ENCODE measurements around the gene C16orf95.

C16orf95 gene

DNA sequence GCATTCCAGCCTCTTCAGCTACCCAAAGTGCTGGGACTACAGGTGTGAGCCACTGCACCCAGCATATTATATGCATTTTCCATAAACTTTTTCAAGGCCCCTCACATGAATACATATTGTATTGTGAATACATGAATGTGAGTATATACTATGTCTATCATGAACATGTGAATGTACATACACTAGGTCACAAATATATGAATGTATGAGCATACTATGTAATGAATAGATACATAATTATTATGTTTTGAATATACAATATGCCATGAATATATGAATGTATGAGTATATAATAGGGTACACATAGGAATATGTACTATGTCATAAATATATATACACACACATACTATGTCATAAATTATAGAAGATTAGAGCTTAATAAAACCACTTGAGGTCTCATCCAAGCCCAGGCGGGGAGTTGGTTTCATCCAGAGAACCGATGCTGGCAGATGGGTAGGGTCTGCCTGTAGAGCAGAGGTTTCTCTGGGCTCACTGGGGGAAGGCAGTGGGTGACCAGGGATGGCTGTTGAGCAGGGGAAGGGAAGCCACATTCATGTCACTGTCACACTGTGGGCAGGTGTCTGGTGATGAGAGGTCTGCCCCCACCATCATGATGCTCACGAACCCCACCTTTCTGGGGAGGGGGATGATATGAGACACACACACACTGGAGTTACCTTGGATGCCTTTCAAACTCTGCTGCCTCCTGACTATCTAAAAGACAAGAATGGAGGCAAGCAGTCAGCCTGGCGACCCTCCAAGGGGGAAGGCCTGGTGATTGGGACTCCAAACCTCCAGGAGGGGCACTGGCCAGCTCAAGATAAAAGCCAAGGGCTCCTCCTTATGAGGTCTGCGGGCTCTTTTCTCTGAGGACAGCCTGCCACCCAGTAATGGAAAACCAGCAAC, 7.3 kb downstream of the C16orf95 start:
- DNase-seq (ENCODE audit: extremely low spot score) = no peak
- CTCF ChIA-PET = no interaction called here
- POLR2A ChIA-PET = no interaction called here
- TF ChIP-seq BHLHE40 (IDR thresholded peaks at IDR 0.05; ENCODE audit: borderline replicate concordance) = no peak
- no peak for TF ChIP-seq TARDBP (IDR thresholded peaks at IDR 0.05)
- TF ChIP-seq, protein P1, sequence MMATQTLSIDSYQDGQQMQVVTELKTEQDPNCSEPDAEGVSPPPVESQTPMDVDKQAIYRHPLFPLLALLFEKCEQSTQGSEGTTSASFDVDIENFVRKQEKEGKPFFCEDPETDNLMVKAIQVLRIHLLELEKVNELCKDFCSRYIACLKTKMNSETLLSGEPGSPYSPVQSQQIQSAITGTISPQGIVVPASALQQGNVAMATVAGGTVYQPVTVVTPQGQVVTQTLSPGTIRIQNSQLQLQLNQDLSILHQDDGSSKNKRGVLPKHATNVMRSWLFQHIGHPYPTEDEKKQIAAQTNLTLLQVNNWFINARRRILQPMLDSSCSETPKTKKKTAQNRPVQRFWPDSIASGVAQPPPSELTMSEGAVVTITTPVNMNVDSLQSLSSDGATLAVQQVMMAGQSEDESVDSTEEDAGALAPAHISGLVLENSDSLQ (IDR thresholded peaks at IDR 0.05) = no peak
- no peak for TF ChIP-seq SUZ12 (IDR thresholded peaks at IDR 0.05)
- no peak for TF ChIP-seq FOXK2 (IDR thresholded peaks at IDR 0.05)
- no peak for TF ChIP-seq ELF4 (IDR thresholded peaks at IDR 0.05)
- TF ChIP-seq NFRKB (IDR thresholded peaks at IDR 0.05) = no peak

DNA sequence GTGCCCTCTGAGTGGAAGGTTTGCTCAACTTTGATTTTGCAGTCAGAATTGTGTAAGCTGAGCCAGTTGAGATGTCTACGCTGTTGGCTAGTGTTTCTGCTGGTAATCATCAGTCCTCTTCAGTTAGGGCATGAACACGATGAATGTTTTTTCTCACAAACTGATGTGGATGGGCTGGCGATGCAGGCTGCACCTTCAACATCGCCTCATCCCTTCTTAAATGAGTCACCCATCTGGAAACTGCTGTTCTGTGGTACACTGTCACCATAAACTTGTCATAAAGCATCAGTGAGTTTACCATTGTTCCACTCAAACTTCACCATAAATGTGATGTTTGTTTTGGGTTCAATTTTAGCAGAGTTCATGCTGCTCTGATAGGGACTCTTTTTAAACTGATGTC, 8.4 kb downstream of the C16orf95 start:
- CTCF ChIA-PET = no interaction called here
- no peak for DNase-seq (ENCODE audit: extremely low spot score)
- TF ChIP-seq FOXK2 (IDR thresholded peaks at IDR 0.05) (no peak), FOXA1 (IDR thresholded peaks at IDR 0.05) (no peak), FOXM1 (IDR thresholded peaks at IDR 0.05; ENCODE audit: borderline replicate concordance) (no peak), LEF1 (IDR thresholded peaks at IDR 0.05; ENCODE audit: borderline replicate concordance) (no peak), TARDBP (IDR thresholded peaks at IDR 0.05) (no peak), BHLHE40 (IDR thresholded peaks at IDR 0.05; ENCODE audit: borderline replicate concordance) (no peak)
- POLR2A ChIA-PET = no interaction called here

DNA sequence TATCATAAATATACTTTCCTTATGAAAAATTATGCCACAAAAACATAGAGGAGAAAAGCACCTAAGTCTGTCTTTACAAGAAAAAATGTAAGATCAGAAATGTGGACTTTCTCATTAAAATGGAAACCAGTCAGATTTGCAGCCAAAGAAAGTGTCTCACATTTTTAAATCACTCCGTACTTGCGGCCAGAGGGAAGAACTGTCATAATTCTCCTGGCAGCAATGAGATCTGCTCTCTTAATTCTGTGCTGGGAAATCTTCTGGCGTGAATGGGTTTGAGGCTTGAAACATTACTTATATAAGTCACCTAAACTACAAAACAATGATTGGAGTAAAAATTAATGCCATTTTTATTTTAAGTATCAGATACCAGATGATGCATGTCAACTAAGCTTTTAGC, 10.7 kb downstream of the C16orf95 start:
- no peak for TF ChIP-seq ARNT (IDR thresholded peaks at IDR 0.05)
- TF ChIP-seq L3MBTL2 (conservative IDR thresholded peaks at IDR 0.05) = no peak
- DNase-seq (ENCODE audit: extremely low spot score) = no peak
- ChIA-PET CTCF (no interaction called here), POLR2A (no interaction called here)

DNA sequence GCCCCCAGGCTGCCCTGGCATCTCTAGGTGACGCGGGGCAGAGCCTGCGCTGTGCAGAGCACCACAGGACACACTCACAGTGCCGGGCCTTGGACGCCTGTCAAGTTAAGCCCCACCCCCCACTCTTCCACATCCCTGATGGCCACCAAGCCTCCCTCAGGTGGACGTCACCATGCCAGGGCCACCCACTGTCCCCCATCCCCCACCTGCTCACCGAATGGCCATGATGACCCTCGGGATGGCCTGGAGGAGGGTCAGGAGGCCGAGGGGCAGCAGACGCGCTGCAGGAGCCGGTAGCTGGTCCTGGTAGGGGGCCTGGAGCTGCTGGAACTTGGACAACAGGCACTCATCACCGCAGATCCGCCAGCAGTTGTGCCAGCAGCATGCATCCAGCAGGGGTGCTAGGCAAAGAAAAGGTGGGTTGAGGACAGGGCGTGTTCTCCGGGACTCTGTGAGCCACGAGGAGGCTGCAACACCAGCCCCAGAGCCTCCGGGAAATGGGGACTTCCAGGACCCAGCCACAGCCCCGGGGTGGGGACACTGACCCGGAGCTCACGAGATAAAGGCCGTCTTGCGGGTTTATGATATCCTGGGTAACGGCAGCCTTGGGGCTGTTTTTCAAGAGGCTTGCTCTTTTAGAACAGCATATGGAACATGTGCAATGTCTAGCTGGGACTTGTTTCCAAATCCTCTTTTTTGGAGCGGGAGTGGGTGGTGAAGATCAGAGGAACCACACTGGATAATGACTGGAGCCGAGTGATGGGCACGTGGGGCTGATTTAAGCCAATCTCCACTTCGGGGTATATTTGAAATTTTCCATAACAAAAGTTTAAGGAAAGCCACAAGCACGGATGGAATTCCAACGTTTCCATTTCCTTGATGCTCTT, 11.4 kb downstream of the C16orf95 start:
- POLR2A ChIA-PET = no interaction called here
- CTCF ChIA-PET = no interaction called here
- DNase-seq (ENCODE audit: extremely low spot score) = peak; percentile 33
- TF ChIP-seq L3MBTL2 (conservative IDR thresholded peaks at IDR 0.05) (no peak), FOXA1 (IDR thresholded peaks at IDR 0.05) (no peak), ZNF384 (IDR thresholded peaks at IDR 0.05) (no peak), BHLHE40 (IDR thresholded peaks at IDR 0.05; ENCODE audit: borderline replicate concordance) (no peak), FOXK2 (IDR thresholded peaks at IDR 0.05) (no peak), ARNT (IDR thresholded peaks at IDR 0.05) (no peak), SUZ12 (IDR thresholded peaks at IDR 0.05) (no peak), FOXM1 (IDR thresholded peaks at IDR 0.05; ENCODE audit: borderline replicate concordance) (no peak), TARDBP (IDR thresholded peaks at IDR 0.05) (no peak)

DNA sequence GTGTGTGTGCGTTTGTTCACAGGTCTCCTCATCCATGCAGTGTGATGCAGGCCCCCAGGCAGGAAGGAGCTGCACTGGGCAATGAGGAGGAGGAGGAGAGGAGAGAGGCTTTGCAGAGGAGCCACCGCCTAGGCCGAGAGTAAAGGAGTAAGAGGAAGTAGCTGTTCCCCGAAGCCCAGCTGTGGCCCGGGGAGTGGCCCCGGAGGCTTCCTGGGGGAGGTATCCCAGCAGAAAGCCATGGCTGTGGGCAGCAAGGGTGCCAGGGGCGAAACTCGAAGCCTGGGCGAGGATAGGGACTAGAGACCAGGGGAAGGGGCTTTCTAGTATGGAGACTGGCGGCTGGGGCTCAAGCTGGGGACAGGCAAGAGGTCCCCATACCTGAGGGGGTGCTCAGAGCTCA, 12.2 kb downstream of the C16orf95 start:
- TF ChIP-seq ZNF384 (IDR thresholded peaks at IDR 0.05) (no peak), FOXK2 (IDR thresholded peaks at IDR 0.05) (no peak)
- CTCF ChIA-PET = no interaction called here
- DNase-seq (ENCODE audit: extremely low spot score) = no peak
- POLR2A ChIA-PET = interaction anchor here (2.4 kb wide), 1 partner anchor 12 kb away, joined by 13 read pairs; the partner anchor contains the start of gene C16orf95

DNA sequence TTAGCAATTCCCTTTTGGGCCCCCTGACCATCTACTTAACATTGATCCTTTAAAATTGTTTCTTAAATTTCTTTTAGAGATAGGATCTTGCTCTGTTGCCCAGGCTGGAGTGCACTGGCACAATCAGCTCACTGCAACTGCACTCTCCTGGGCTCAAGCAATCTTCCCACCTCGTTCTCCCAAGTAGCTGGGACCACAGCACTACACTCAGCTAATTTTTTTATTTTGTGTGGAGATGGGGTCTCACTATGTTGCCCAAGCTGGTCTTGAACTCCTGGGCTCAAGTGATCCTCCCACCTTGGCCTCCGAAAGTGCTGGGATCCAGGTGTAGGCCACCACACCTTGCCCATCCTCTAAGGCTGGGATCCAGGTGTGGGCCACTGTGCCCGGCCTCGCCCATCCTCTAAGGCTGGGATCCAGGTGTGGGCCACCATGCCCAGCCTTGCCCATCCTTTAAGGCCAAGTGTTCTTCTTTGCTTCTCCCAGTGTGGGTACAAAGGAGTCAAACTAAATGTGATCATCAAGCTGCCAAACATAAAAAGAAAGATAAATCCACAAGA, 13.2 kb downstream of the C16orf95 start:
- ChIA-PET POLR2A (interaction anchor here (2.4 kb wide), 1 partner anchor 13 kb away, joined by 13 read pairs; the partner anchor contains the start of gene C16orf95), CTCF (no interaction called here)
- no peak for TF ChIP-seq ELF4 (IDR thresholded peaks at IDR 0.05)
- no peak for TF ChIP-seq FOXA1 (IDR thresholded peaks at IDR 0.05)
- no peak for TF ChIP-seq NFRKB (IDR thresholded peaks at IDR 0.05)
- TF ChIP-seq LEF1 (IDR thresholded peaks at IDR 0.05; ENCODE audit: borderline replicate concordance) = no peak
- TF ChIP-seq SUZ12 (IDR thresholded peaks at IDR 0.05) = no peak
- TF ChIP-seq, protein P1 (IDR thresholded peaks at IDR 0.05) = no peak
- TF ChIP-seq FOXK2 (IDR thresholded peaks at IDR 0.05) = no peak
- TF ChIP-seq CTBP1 (IDR thresholded peaks at IDR 0.05; ENCODE audit: borderline replicate concordance) = no peak
- no peak for TF ChIP-seq FOXM1 (IDR thresholded peaks at IDR 0.05; ENCODE audit: borderline replicate concordance)
- no peak for TF ChIP-seq ZNF384 (IDR thresholded peaks at IDR 0.05)
- DNase-seq (ENCODE audit: extremely low spot score) = no peak

DNA sequence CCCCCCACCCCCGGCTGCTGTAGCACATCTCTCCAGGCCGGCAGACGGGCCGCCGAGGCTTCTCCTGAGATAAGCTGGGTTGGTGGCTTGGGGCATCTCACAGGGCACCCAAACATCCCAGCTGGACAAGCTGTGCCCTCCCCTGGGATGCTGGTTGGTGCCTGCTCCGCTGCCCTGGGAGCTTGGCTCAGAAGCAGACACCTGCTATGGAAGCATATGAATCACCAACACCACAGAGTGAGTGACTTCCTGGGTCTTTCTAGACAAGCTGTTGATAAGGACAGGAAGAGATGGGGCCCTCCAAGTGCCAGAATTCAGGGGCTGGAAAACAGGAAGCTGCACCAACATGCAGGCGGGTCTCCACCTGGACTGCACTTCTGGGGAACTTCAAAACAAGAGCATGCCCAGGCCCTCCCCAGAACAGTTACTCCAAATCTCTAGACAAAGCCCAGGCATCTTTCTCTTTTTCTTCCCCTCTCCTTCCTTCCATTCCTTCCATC, 13.7 kb downstream of the C16orf95 start:
- CTCF ChIA-PET = no interaction called here
- TF ChIP-seq ZNF384 (IDR thresholded peaks at IDR 0.05) = no peak
- TF ChIP-seq CTBP1 (IDR thresholded peaks at IDR 0.05; ENCODE audit: borderline replicate concordance) = no peak
- no peak for TF ChIP-seq LEF1 (IDR thresholded peaks at IDR 0.05; ENCODE audit: borderline replicate concordance)
- no peak for TF ChIP-seq FOXM1 (IDR thresholded peaks at IDR 0.05; ENCODE audit: borderline replicate concordance)
- no peak for TF ChIP-seq FOXK2 (IDR thresholded peaks at IDR 0.05)
- no peak for TF ChIP-seq ELF4 (IDR thresholded peaks at IDR 0.05)
- TF ChIP-seq TARDBP (IDR thresholded peaks at IDR 0.05) = no peak
- no peak for TF ChIP-seq BHLHE40 (IDR thresholded peaks at IDR 0.05; ENCODE audit: borderline replicate concordance)
- no peak for TF ChIP-seq ARNT (IDR thresholded peaks at IDR 0.05)
- TF ChIP-seq HDGF (IDR thresholded peaks at IDR 0.05; ENCODE audit: borderline replicate concordance) = no peak
- TF ChIP-seq, protein P1 (IDR thresholded peaks at IDR 0.05) = no peak
- no peak for TF ChIP-seq SP1 (IDR thresholded peaks at IDR 0.05)
- no peak for TF ChIP-seq NFRKB (IDR thresholded peaks at IDR 0.05)
- POLR2A ChIA-PET = interaction anchor here (2.4 kb wide), 1 partner anchor 13 kb away, joined by 13 read pairs; the partner anchor contains the start of gene C16orf95
- no peak for DNase-seq (ENCODE audit: extremely low spot score)

Measured in HEK293T (cell line).